NT2/D1 (cell line): Measurements from ENCODE around the gene MTM1.

ENCODE experiments used
- SUZ12 ChIP-seq: IDR thresholded peaks from 2 replicates; pipeline ENCODE4 v1.6.1; 2011; ENCODE audit not compliant: insufficient read length, insufficient read depth; ENCODE audit errors: extremely low read depth
- ZNF274 ChIP-seq: IDR thresholded peaks from 2 replicates; pipeline ENCODE4 v1.6.1; 2011; ENCODE audit warnings: mild to moderate bottlenecking, low read depth, low read length

DNA sequence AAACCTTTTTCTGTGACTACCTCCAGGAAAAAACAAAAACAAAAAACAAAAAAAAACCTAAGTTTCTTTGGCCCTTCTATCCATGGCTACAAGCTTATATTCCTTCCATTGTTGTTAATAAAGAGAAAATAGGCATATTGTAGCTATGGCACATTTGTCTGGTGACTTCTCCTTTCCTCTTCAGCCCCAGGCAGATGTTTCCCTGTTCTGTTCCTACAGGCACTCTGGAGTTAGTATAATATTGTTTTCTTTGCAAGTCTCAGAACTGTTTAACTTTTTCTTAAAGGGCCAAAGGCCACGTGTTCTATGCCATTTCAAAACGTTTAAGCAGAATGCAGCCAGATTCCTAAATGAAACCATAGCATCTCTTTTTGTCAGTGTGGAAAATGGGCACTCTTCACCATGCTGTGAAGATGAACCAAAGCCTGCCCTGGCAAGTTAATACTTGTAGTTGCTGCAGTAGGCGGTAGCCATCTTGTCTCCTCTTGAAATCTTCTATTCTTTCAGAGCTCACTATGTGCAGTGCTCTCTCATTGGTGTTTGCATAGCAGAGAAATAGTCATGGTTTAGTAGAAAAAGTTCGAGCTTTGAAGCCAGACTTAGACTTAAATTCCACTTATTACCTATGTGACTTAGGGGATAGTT, 80.0 kb downstream of the MTM1 start:
- TF ChIP-seq SUZ12, result no peak
- TF ChIP-seq ZNF274, result no peak
